ENCODE data around the gene NOBOX. TPM values are rescaled to one million over a fixed set of nuclear protein-coding genes. Genes with fewer than 3 reads are reported as not detected.

Gene NOBOX
- total and polyA plus RNA-seq, 2 donors (not counting 1 experiment from before 2014, with no cell fraction given), result not detected

DNA sequence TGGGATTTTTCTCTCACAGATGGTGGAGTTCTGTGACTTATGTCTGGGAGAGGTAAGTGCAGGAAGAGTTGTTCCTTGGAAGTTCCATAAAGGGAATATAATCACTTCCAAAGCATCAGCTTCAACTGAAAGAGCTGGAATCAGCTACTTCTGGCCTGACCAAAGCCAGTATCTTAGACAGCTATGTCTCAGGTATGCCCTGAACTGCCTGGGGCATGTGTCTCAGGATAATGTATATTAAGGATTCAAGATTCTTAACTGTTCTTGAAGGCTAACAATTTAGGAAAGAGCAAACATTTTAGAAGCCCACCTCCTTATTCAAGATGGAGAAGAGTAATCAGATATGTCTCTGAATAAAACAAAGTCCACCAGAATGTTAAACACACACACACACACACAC is 12.4 kb upstream of the NOBOX start:
- CTCF ChIA-PET, result no interaction called here
- POLR2A ChIA-PET, result no interaction called here
- H3K9me3 Mint-ChIP-seq (ENCODE audit: insufficient read depth), result no peaks in the 10 kb centered on the region

GRCh38 chr7:144414815-144415214 is 11.3 kb upstream of the NOBOX start:
- Histone ChIP-seq H3K4me3 (ENCODE audit: control extremely low read depth in 1 of 5, extremely low read depth in 1 of 5, insufficient read depth in 1 of 5, low read depth in 2 of 5, low read length in 4 of 5) (no peak overlapping the region), H2AFZ (ENCODE audit: insufficient read depth, low read depth, low read length, poor library complexity, severe bottlenecking) (no peak overlapping the region), H3K9ac (ENCODE audit: low read length) (no peak overlapping the region), H3K79me2 (ENCODE audit: control insufficient read depth, insufficient read depth, low read length) (no peaks in the 10 kb centered on the region), H3K9me3 (ENCODE audit: control extremely low read depth in 1 of 3, control insufficient read depth in 2 of 3, insufficient read depth in 1 of 3, low read length in 2 of 3) (peaks cover 0 to 11% (median 0%) of the 10 kb centered on the region in 3 donors), H3K4me2 (replicated peaks; ENCODE audit: low read depth, low read length, poor library complexity, severe bottlenecking) (no peak overlapping the region), H3K4me1 (ENCODE audit: control insufficient read depth in 2 of 2, insufficient read depth in 2 of 2, low read length in 2 of 2) (peaks cover 0 to 27% of the 10 kb centered on the region in 2 donors), H4K20me1 (ENCODE audit: control insufficient read depth, insufficient read depth, low read length, poor library complexity, severe bottlenecking) (no peaks in the 10 kb centered on the region), H3K27me3 (replicated peaks in 1 of 4; ENCODE audit: control extremely low read depth in 1 of 4, control insufficient read depth in 3 of 4, insufficient read depth in 4 of 4, low read length in 3 of 4) (peaks cover 0 to 7% (median 0%) of the 10 kb centered on the region in 4 experiments), H3K27ac (ENCODE audit: low read length in 2 of 2) (no peak overlapping the region), H3K36me3 (replicated peaks in 1 of 2; ENCODE audit: control extremely low read depth in 1 of 2, control insufficient read depth in 1 of 2, extremely low read depth in 1 of 2, insufficient read depth in 2 of 2, low read length in 1 of 2) (no peaks in the 10 kb centered on the region)
- H3K9me3 Mint-ChIP-seq (ENCODE audit: insufficient read depth), result no peaks in the 10 kb centered on the region
- TF ChIP-seq, protein P1, sequence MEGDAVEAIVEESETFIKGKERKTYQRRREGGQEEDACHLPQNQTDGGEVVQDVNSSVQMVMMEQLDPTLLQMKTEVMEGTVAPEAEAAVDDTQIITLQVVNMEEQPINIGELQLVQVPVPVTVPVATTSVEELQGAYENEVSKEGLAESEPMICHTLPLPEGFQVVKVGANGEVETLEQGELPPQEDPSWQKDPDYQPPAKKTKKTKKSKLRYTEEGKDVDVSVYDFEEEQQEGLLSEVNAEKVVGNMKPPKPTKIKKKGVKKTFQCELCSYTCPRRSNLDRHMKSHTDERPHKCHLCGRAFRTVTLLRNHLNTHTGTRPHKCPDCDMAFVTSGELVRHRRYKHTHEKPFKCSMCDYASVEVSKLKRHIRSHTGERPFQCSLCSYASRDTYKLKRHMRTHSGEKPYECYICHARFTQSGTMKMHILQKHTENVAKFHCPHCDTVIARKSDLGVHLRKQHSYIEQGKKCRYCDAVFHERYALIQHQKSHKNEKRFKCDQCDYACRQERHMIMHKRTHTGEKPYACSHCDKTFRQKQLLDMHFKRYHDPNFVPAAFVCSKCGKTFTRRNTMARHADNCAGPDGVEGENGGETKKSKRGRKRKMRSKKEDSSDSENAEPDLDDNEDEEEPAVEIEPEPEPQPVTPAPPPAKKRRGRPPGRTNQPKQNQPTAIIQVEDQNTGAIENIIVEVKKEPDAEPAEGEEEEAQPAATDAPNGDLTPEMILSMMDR (IDR thresholded peaks at IDR 0.05), result no peak
- TF ChIP-seq EZH2 (IDR thresholded peaks at IDR 0.05; ENCODE audit: borderline replicate concordance, insufficient read depth, low read depth, low read length, poor library complexity, severe bottlenecking), result no peak
- ChIA-PET CTCF (no interaction called here), POLR2A (no interaction called here)
- DNase-seq (no peak), ATAC-seq (ENCODE audit: low read depth) (no peak)
- no peak overlapping the region for H3K4me3 Mint-ChIP-seq
- H3K27me3 Mint-ChIP-seq, result peaks cover 26% of the 10 kb centered on the region
- WGBS (ENCODE audit: insufficient coverage), result 91% methylated on average over 1 of the region's 3 CpGs
- no peak overlapping the region for H3K27ac Mint-ChIP-seq
- H3K4me1 Mint-ChIP-seq, result no peaks in the 10 kb centered on the region
- intact Hi-C loops (cut with micrococcal nuclease), result no loop called here

More for the DNA sequence above, 12.4 kb upstream of the NOBOX start:
- H3K9me3 ChIP-seq (ENCODE audit: control extremely low read depth in 1 of 3, control insufficient read depth in 2 of 3, insufficient read depth in 1 of 3, low read length in 2 of 3), result peaks cover 0 to 11% (median 0%) of the 10 kb centered on the region in 3 donors
- H3K79me2 ChIP-seq (ENCODE audit: control insufficient read depth, insufficient read depth, low read length), result no peaks in the 10 kb centered on the region
- H3K4me3 ChIP-seq (ENCODE audit: control extremely low read depth in 1 of 5, extremely low read depth in 1 of 5, insufficient read depth in 1 of 5, low read depth in 2 of 5, low read length in 4 of 5), result no peak overlapping the region
- TF ChIP-seq EZH2 (IDR thresholded peaks at IDR 0.05; ENCODE audit: borderline replicate concordance, insufficient read depth, low read depth, low read length, poor library complexity, severe bottlenecking), result no peak
- TF ChIP-seq, protein P1 (IDR thresholded peaks at IDR 0.05), result no peak
- no peak for DNase-seq
- no peak overlapping the region for H3K4me3 Mint-ChIP-seq
- H3K27me3 Mint-ChIP-seq, result peaks cover 24% of the 10 kb centered on the region
- intact Hi-C loops (cut with micrococcal nuclease), result no loop called here
- no peak overlapping the region for H3K27ac Mint-ChIP-seq
- H3K36me3 ChIP-seq (replicated peaks in 1 of 2; ENCODE audit: control extremely low read depth in 1 of 2, control insufficient read depth in 1 of 2, extremely low read depth in 1 of 2, insufficient read depth in 2 of 2, low read length in 1 of 2), result no peaks in the 10 kb centered on the region
- no peak for ATAC-seq (ENCODE audit: low read depth)
- H3K4me1 Mint-ChIP-seq, result no peaks in the 10 kb centered on the region
- no peak overlapping the region for H3K9ac ChIP-seq (ENCODE audit: low read length)
- peaks cover 0 to 3% (median 0%) of the 10 kb centered on the region in 4 experiments for H3K27me3 ChIP-seq (replicated peaks in 1 of 4; ENCODE audit: control extremely low read depth in 1 of 4, control insufficient read depth in 3 of 4, insufficient read depth in 4 of 4, low read length in 3 of 4)
- H4K20me1 ChIP-seq (ENCODE audit: control insufficient read depth, insufficient read depth, low read length, poor library complexity, severe bottlenecking), result no peaks in the 10 kb centered on the region
- H2AFZ ChIP-seq (ENCODE audit: insufficient read depth, low read depth, low read length, poor library complexity, severe bottlenecking), result no peak overlapping the region
- H3K4me2 ChIP-seq (replicated peaks; ENCODE audit: low read depth, low read length, poor library complexity, severe bottlenecking), result no peak overlapping the region
- H3K27ac ChIP-seq (ENCODE audit: low read length in 2 of 2), result no peak overlapping the region
- H3K4me1 ChIP-seq (ENCODE audit: control insufficient read depth in 2 of 2, insufficient read depth in 2 of 2, low read length in 2 of 2), result peaks cover 0 to 17% of the 10 kb centered on the region in 2 donors

All from B cell (primary cell).